GM19099 (cell line): ENCODE data around the gene PODN.

Source experiments
- POLR2A ChIP-seq: IDR thresholded peaks from 3 replicates; pipeline ENCODE4 v1.6.1; 2011; ENCODE audit warnings: low read depth; ENCODE audit not compliant: insufficient read length; ENCODE audit errors: extremely low read depth

Gene PODN

GRCh38 chr1:53076165-53076564 lies 14.2 kb downstream of the PODN start:
- no peak for TF ChIP-seq POLR2A

GRCh38 chr1:53076721-53077598 lies 14.9 kb downstream of the PODN start:
- no peak for TF ChIP-seq POLR2A

GRCh38 chr1:53077599-53077965 lies 15.6 kb downstream of the PODN start:
- TF ChIP-seq POLR2A = no peak

GRCh38 chr1:53078333-53079101 lies 16.5 kb downstream of the PODN start:
- no peak for TF ChIP-seq POLR2A

- no peak for TF ChIP-seq POLR2A
Observed at GRCh38 chr1:53079251-53079650, 17.2 kb downstream of the PODN start.

- TF ChIP-seq POLR2A = no peak
Observed at GRCh38 chr1:53080041-53080440, 18.0 kb downstream of the PODN start.

- TF ChIP-seq POLR2A = no peak
Observed at GRCh38 chr1:53080769-53081168, 18.8 kb downstream of the PODN start.

GRCh38 chr1:53081384-53082066 lies 19.5 kb downstream of the PODN start:
- no peak for TF ChIP-seq POLR2A

GRCh38 chr1:53082826-53083455 lies 20.9 kb downstream of the PODN start:
- no peak for TF ChIP-seq POLR2A

- no peak for TF ChIP-seq POLR2A
Observed at GRCh38 chr1:53083636-53084588, 21.9 kb downstream of the PODN start.

GRCh38 chr1:53084589-53084971 lies 22.6 kb downstream of the PODN start:
- no peak for TF ChIP-seq POLR2A

- TF ChIP-seq POLR2A = no peak
Observed at GRCh38 chr1:53085405-53085804, 23.4 kb downstream of the PODN start.

- TF ChIP-seq POLR2A = no peak
Observed at GRCh38 chr1:53086491-53087070, 24.6 kb downstream of the PODN start.
